ENCODE data around the gene PEX10. TPM values are rescaled to one million over a fixed set of nuclear protein-coding genes. Genes with fewer than 3 reads are reported as not detected.

The PEX10 gene
- total RNA-seq, 1 donor from 2014 or later = 10.3 TPM

DNA sequence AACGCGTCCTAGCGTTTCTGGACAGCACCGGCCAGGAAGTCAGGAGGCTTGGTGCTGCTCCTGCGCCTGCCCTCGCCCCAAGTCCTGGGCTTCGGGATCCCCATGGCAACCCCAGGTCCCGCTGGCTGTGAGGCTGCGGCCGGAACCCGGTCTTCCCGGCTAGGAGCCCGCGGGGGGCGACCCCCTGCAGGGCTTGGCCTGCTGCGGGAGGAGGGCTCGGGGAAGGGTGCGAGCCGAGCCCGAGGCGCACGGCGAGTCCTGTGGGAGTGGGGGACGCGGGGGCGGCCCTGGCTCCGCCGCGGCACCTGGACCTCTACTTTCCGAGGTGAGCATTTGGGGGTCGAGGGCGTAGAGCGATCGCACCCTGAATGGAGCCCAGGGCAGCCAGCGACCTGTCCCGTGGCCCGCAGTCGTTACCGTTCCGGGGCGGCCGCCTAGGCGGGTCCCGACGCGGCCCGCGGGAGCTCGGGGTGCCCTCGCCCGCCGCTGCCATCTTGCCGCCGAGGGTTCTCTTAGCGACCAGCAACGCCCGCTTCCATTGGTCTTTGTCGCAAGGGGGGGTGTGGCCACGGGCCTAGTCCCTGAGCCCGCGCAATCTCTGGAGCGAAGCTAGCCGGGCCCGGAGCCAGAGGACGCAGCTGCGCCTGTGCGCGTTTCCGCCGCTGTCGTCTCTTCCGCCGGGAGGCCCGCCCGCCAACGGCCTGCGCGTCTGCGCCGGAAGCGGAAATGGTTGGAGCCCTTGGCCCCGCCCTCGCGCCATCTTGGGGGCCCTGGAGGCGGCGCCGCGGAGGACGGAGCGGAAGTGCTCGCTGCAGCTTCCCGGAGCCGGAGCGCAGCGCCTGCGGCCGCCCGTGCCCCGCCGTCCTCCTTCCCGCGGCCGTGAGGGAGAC, 21.1 kb downstream of the PEX10 start, which contains the start of the genes MORN1 and RER1:
Gene MORN1, minus strand, starts transcription at position 514 of the 890 bp plus-strand sequence. Its CDS starts 21 bp downstream, at position 493.
Gene RER1, plus strand, starts transcription at position 801 of the 890 bp plus-strand sequence. CDS start 3,950 bp downstream, outside the sequence.
- DNase-seq (ENCODE audit: low spot score) = peak; percentile 100
- ATAC-seq = peak; percentile 92

GRCh38 chr1:2389644-2390043, 22.7 kb downstream of the PEX10 start:
- DNase-seq (ENCODE audit: low spot score) = no peak
- no peak for ATAC-seq

DNA sequence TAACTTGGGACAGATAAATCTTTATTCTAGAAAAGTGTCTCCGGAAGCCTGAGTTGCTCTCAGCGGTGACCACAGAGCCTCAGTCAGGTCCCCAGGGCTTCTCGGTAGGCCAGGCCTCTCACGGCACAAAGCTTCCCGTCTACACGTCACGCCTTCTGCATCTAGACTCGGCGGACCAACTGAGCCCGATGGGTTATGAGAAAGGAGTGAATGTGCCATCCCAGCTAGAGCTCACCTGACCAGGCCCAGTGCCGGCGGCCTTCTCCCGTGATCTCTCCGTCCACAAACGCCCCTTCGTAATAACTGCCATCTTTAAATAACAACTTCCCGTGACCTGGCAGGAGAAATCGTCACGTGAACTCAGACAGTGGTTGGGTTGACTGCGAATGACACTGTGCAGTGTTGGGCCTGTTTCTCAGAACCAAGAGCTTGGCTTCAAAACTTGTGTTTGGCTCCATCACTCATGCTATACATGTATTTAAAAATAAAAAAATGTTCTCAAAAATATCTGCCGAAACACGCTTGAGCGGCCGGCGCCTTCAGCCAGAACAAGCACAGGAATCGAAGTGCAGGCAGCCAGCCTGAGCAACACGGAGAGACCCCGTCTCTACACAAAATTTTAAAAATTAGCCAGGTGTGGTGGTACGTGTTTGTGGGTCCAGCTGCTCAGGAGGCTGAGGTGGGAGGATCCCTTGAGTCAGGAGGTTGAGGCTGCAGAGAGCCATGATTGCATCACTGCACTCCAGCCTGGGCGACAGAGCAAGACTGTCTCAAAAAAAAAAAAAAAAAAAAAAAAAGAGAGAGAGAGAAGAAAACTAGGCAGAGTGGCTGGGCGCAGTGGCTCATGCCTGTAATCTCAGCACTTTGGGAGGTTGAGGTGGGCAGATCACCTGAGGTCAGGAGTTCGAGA, 24.1 kb downstream of the PEX10 start:
- DNase-seq (ENCODE audit: low spot score) = no peak
- no peak for ATAC-seq

- ATAC-seq (no peak), DNase-seq (ENCODE audit: low spot score) (no peak)
Observed at GRCh38 chr1:2386636-2387611, 25.4 kb downstream of the PEX10 start.

DNA sequence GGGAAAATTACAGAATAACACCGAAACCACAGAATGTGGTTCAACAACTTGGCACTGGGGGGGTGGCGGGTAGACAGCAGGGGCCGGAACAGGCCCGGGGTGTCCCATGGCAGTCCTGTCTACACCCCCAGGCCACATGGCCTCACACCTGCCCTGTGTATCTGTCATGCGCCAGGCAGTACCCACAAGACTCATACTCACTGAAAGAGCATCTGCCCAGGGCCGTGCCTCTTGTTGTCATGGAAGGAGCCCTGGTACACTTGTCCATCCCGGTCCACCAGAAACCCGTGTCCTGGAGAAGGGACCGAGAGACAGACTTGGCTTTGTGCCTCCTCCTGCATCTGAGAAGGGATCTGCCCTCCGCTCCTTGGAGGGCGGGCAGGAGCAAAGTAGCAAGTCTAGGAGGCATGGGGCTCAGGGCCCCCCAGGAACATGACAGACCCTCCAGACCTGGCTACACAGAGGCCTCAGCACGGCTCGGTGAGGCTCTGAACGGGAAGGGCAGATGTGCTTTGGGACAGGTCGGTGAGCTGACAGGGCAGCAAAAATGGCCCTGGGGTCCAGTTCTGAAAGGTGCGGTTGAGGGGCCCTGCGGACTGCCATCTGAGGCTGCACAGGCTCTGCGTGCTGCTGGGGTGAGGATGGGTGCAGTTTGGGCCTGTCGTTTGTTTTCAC, 26.6 kb downstream of the PEX10 start:
- no peak for DNase-seq (ENCODE audit: low spot score)
- ATAC-seq = no peak

GRCh38 chr1:2384941-2385481, 27.4 kb downstream of the PEX10 start:
- ATAC-seq (no peak), DNase-seq (ENCODE audit: low spot score) (no peak)

DNA sequence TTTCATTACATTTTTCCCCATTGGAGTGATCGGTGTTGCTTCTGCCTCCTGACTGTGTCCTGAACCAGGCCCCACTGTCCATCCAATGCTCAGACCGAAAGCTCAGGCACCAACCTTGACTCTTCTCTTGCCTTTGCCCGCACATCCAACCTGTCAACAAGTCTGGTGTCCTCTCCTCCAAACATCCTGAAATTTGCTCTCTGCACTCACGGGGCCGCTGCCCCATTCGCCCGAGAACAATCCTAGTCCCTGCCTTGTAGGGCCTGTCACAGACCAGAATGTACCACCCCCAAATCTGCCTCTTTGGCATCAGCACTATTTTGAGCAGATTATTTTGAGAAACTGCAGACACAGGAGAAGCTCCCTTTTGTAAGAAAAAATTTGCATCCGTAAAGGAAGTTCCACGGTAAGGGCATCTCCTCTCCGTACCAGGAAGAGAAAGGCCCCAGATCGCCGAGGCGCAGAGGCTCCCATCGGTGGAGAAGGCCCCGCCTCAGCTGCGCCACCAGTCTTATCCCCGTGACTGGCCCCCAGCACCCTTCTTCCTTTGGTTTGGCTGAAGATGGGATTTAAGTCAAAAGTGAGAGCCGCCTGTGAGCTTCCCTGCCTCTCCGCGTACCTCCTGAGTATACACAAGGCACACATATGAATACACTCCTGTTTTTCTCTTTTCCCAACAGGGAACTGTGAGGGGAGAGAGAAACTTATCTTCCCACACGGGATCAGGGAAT, 28.1 kb downstream of the PEX10 start:
- ATAC-seq (no peak), DNase-seq (ENCODE audit: low spot score) (no peak)

DNA sequence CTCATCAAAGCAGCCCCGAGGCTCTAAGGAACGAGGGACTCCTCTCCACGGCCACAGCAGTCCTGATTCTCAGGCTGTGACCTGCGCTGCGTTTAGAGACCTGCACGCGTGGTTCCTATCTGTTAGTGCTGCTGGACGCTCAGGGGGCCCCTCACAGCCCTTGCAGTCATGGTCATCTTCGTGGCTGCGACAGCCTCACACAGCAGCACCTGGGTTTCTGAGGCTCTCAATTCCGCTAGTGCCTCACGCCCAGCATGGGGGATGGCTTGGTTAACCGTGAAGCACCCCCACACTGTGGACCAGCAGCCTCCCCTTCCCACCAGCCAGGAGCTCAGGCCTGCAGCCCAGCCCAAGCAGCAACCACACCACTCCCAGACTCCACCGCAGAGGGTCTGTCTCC, 28.8 kb downstream of the PEX10 start:
- DNase-seq (ENCODE audit: low spot score) (no peak), ATAC-seq (no peak)

DNA sequence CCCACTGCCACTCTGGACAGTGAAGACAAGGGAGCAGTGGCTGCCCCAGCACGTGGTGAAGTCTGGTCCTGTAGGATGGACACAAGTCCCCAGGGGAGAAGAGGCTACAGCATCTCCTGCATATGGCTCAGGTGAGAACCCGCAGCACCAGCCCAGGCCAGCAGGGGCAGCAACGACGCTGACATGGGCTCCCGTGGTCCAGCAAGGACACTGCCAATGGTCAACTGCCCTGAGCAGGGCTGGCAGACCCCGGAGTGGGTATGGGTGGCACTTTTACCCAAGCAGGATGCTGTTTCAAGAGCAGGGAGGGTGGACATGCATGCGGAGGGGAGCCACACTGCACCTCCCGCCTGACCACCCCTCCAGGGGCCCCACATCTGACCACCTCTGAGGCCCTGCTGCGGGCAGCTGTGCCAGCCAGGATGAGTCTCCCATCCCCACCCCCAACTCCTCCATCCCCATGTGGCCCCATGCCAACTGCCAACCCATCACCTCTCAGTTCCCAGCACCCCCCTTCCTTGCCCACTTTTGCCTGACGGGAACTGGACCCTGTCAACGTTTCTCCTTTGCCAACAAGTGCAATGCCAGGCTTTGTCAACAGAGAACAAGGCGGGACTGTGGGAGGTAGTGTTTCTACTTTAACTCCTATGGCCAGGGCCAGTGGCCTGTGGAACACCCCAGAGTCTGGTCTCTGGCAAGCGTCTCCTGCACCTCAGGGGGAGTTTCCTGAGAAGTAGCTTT, 29.6 kb downstream of the PEX10 start:
- ATAC-seq = peak; percentile 67
- peak; percentile 64 for DNase-seq (ENCODE audit: low spot score)

DNA sequence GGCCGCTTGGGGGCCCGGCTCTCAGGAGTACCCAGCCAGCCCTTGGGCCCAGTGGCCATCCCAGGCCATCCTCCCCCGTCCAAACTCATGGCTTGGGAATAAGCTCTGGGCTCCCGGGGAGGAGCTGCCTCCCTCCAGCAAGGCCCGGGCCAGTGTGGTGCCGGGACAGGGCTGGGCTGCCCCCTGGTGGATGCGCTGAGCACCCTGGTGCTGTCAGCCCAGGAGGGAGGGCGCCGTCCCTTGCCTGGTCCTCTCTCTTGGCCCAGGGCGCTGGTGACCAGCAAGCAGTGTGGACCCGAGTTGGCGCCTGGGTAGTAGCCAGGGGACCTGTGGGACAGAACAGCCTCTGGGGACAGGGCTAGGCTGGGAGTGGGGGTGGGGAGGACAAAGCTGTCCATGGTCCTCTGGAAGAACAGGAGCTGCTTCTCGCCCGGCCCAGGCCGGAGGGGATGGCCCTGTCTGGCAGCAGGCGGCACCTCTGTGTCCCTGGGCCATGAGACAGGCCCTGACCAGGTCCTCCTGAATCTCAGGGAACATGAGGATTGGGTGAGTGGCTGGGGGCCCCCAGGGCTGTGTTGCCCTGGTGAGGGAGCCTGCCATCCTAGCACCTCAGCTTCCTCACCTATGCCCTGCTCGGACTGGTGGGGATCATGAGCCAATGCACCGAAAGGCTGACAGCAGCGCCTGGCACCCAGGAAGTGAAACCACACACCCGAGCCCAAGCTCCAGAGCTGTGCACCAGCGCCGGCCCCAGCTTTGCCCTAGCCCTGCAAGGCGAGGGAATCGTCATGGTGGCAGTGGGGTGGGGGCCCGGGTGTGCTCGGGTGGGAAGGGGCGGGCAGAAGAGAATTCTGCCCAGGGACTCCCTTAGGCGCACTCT, 30.4 kb downstream of the PEX10 start:
- peak; percentile 94 for ATAC-seq
- peak; percentile 82 for DNase-seq (ENCODE audit: low spot score)

DNA sequence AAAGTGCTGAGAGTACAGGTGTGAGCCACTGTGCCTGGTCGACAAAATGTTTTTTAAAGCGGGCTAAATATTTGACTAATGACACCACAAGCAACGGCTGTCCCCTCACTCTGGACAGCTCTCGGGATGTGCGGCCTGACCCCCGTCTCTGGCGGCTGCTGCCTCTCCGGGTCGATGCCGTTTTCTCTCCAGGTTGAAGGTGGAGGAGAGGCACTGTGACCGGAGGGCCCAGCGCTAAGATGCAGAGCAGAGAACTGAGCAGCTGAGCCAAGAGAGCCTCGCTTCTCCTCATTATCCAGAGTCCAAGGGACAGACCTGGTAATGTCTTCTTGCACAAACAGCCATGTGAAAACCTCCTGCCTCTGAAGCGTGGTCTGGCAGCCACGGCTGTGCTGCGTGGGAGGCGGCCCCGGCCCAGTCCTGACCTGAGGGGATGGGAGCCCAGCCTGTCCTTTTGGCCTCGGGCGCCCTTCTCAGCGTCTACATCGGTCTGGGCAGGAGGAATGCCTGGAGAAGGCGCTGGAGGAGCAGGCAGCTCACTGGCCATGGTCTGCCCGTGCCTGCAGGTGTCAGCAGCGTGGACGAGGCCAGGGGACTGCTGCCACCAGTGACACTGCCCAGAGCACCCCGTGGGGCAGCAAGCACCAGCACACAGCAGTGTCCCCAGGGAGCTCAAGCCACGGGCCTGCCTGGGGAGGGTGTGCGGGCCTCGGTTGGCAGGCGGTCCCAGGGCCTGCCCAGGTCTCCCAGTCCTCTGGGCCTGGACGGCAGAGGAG, 31.4 kb downstream of the PEX10 start:
- ATAC-seq (peak; percentile 14), DNase-seq (ENCODE audit: low spot score) (no peak)

GRCh38 chr1:2379733-2380404, 32.5 kb downstream of the PEX10 start:
- ATAC-seq = no peak
- DNase-seq (ENCODE audit: low spot score) = no peak

GRCh38 chr1:2378956-2379732, 33.2 kb downstream of the PEX10 start:
- ATAC-seq (no peak), DNase-seq (ENCODE audit: low spot score) (no peak)

DNA sequence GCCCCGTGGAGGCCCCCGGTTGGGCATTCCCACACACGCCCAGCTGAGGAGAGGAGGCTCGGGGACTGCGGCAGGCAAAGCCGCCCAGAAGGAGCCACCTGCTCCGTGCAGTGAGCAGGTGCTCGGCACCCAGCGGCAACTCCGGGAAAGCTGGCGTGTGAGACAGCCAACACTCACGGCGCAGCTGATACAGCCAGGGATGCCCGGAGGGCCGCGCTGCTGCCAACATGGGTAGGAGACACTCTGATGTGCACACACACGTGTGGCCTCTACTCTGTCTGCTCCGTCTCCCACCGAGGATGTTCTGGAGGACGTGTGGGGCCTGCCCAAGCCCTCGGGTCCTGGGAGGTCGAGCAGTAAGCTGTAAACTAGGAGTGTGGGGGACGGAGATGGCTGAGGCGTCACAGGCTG, 33.9 kb downstream of the PEX10 start:
- no peak for DNase-seq (ENCODE audit: low spot score)
- ATAC-seq = no peak

Measured in left lobe of liver (tissue), 2 donors.